Stimulated activated naive CD8-positive, alpha-beta T cell treated with anti-CD3 and anti-CD28 coated beads, Interleukin-15, Interleukin-2, amounts not matched to agents 100 ng/mL and 50 ng/mL, for 24 hours (primary cell): ENCODE data around the gene GSTO2.
A peak's percentile ranks its signal among the peaks of the same experiment; 100 is the strongest.

ENCODE experiments used
- H3K27ac Mint-ChIP-seq: one replicate; pipeline ENCODE4 v1.8.0; 2021; ENCODE audit warnings: mild to moderate bottlenecking, mixed read lengths
- H3K27me3 Mint-ChIP-seq: one replicate; pipeline ENCODE4 v1.8.0; 2021; ENCODE audit warnings: mixed read lengths
- H3K36me3 Mint-ChIP-seq: one replicate; pipeline ENCODE4 v1.8.0; 2021; ENCODE audit warnings: low read depth, mixed read lengths
- H3K4me1 Mint-ChIP-seq: one replicate; pipeline ENCODE4 v1.8.0; 2021; ENCODE audit warnings: low read depth, mixed read lengths
- H3K4me3 Mint-ChIP-seq: one replicate; pipeline ENCODE4 v1.8.0; 2021; ENCODE audit warnings: mild to moderate bottlenecking, mixed read lengths
- H3K9me3 Mint-ChIP-seq: one replicate; pipeline ENCODE4 v1.8.0; 2021; ENCODE audit warnings: mixed read lengths

GSTO2 gene

DNA sequence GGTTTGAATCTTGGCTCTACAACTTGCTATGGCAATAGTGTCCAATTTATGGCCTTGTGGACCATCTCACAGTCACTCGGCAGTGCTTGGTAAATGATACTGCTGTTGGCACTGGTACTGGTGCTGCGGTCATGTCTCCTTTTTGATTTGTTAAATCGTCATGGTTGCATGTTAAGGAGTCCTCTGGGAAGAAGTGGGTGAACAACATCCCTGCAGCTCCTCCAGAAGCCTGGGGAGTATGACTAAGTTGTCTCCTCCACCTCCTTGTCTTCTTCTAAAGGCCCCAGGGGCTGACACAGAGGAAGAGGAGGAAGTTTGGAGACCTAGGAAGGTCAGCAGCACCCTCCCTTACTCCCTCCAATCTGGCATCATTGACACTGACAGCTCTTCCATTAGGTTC lies 60.8 kb downstream of the GSTO2 start:
- no peaks in the 10 kb centered on the region for H3K9me3 Mint-ChIP-seq
- H3K36me3 Mint-ChIP-seq, result peaks cover 40% of the 10 kb centered on the region
- H3K27ac Mint-ChIP-seq, result peak overlapping the region; percentile 94
- peaks cover 99% of the 10 kb centered on the region for H3K4me1 Mint-ChIP-seq
- H3K27me3 Mint-ChIP-seq, result no peaks in the 10 kb centered on the region
- peak overlapping the region; percentile 79 for H3K4me3 Mint-ChIP-seq

DNA sequence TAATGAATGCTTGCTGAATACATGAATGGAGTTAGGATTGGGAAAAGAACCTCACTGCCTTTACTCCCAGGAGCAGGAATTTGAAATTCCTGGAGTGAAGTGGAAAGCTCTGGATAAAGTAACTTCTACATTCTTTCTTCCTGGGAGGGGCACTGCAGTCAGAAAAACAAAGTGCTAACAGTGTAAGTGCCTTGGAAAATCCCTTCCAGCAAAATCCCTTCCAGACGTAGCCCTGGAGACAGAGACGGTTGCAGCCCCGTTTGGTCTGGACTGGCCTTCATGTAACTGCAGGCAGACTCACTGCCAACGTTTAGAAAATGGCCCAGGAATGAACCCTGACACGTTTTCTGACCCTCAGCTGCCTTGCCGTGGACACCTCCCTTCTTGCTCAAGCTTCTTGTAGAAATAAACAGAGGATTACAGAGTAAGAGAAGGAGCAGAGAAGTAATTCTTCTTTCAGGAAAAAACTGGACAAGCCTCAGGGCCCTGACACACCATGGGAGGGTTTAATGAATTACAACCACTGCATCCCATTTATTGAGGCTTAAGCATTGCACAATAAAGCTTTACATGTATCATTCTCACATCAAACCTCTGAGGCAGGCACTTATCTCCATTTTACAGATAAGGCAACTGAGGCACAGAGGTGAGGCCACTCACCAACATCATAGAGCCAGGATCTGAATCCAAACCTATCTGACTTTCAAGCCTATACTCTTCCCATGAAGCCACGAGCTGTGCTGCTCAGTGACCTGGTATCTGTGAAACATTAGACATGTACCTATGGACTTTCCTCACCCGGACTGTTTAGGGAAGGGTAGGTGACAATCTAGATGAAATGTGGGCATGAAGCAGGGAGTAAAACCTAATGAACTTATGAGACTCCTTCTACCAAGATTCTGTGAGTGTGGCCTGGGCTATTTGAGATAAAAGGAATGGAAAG lies 61.5 kb downstream of the GSTO2 start:
- Mint-ChIP-seq H3K27ac (peak overlapping the region; percentile 94), H3K9me3 (no peaks in the 10 kb centered on the region), H3K27me3 (no peaks in the 10 kb centered on the region), H3K36me3 (peaks cover 41% of the 10 kb centered on the region), H3K4me3 (peak overlapping the region; percentile 79), H3K4me1 (peaks cover 99% of the 10 kb centered on the region)

DNA sequence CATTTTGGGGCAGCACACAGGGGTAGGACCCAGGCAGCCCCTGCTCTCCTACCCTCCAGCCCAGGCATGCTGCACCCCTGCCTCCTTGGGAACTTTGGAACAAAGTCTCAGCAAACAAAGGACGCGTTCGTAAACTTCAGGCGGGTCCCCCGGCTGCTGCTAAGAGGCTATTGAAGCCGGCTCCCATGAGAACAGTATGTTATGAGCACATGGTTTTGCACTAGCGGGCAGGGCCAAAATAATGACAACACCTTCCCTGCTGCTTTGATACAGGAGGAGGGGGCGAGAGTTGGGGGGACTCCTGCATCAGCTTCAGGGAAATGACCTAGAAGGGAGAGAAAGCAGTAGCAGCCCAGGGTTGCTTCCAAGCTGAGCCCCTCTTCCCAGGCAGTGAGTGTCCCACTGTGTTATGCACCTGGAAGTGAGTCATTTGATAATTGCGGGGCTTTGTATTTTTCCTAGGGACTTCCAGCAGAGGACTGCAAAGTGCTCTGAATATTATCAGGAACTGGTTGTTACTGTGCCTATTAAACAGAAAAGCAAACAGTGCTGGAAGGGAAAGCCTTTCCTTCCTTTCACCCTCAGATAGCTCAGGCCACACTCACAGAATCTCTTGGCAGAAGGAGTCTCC lies 62.3 kb downstream of the GSTO2 start:
- peak overlapping the region; percentile 1 for H3K4me3 Mint-ChIP-seq
- H3K9me3 Mint-ChIP-seq, result no peaks in the 10 kb centered on the region
- peaks cover 42% of the 10 kb centered on the region for H3K36me3 Mint-ChIP-seq
- H3K27ac Mint-ChIP-seq, result peak overlapping the region; percentile 94
- H3K4me1 Mint-ChIP-seq, result peaks cover 99% of the 10 kb centered on the region
- no peaks in the 10 kb centered on the region for H3K27me3 Mint-ChIP-seq

DNA sequence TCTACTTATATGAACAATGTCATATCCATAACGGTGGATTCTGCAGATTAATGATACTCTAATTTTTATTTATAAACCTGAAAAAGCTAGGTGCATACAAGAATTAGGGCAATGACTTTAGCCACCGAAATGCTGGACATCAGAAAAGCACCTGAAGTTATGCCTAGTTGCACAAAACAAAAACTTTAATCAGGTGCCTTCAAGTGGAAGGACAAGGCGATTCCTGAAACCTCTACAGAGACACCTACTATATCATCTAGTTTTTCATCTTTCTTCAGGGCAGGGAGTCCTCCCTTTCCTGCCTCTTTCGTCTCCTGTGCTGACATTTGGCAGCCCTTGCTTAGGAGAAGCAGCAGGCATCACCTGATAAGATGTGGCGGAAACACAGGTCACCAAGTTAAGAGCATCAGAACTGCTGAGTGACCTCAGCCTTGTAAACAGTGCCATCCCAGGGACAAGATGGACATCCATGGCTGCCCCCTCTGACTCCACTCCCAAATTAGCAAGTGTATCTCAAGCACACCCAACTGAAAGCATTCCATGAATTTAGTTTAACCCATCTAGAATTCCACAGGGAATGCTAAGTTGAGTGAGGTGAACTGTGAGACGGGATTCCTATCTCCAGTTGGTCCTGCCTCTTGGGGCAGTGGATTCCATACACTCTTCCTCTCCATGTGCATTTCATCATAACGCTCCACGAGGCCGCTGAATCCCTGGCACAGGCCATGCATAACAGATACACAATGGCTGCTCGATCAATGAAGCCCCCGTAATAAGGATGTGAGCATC lies 63.5 kb downstream of the GSTO2 start:
- H3K27ac Mint-ChIP-seq, result peak overlapping the region; percentile 77
- H3K4me3 Mint-ChIP-seq, result peak overlapping the region; percentile 38
- H3K36me3 Mint-ChIP-seq, result peaks cover 40% of the 10 kb centered on the region
- no peaks in the 10 kb centered on the region for H3K27me3 Mint-ChIP-seq
- no peaks in the 10 kb centered on the region for H3K9me3 Mint-ChIP-seq
- H3K4me1 Mint-ChIP-seq, result peaks cover 95% of the 10 kb centered on the region

DNA sequence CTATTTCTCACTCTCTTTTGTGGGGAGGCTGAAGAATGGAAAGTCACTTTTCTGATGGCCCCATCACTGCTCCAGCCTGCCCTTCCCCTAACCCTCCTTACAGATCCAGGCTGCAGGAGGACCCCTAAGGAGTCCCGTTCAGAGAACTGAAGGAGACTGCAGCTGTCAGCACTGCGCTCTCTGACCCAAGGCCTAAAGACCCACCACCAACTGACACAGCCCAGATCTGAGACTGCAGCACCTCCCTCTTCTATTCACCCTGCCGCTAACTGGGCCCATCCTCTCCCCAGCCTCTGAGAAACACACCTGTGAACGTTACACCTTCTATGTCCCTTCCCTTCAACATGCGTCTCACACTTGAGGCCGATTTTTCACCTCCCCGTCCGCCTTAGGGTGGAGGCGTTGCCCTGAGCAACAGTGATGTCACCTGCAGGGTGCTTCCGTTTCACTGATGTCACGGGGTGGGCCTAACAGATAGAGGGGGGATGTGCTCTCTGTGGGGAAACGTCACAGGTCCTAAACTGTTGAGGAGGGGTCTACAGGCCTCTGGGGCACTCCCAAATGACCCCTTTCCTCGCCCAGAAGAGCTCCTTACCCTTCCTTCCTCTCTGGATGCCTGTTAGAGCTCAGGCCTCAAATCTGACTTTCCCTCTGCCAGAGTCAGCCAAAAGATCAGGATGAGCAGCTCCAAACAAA lies 64.2 kb downstream of the GSTO2 start:
- Mint-ChIP-seq H3K27ac (peak overlapping the region; percentile 77), H3K9me3 (no peaks in the 10 kb centered on the region), H3K27me3 (no peaks in the 10 kb centered on the region), H3K4me3 (peak overlapping the region; percentile 38), H3K4me1 (peaks cover 87% of the 10 kb centered on the region), H3K36me3 (peaks cover 39% of the 10 kb centered on the region)

DNA sequence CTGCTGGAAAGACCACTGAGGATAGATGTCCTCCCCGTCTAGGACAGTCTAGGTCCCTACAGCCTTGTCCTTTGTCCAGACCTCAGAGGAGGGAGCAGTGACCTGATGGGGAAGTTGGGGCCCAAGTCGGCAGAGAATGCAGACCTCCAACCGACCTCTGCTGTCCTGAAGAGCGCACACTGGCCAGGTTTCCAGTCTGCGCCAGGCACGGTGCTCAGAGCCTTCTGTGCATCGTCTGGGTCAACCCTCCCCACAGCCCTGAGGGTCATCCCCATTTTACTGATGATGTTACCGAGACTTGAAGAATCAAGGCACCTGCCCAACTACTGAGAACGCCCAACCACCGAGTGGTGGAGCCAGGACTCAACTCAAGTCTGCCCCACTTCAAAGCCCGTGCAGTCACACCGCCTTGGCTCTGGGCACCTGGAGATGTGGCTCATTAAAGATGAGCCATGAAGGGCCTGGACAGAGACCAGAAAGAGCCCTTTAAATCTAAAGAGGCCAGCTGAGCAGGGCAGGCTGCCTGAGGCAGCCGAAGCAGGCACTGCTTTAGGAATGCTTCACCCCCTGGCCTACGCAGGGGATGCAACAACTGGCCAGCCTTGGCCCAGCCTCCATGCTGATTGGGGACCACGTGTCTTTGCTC lies 64.9 kb downstream of the GSTO2 start:
- no peaks in the 10 kb centered on the region for H3K9me3 Mint-ChIP-seq
- peaks cover 39% of the 10 kb centered on the region for H3K36me3 Mint-ChIP-seq
- H3K4me3 Mint-ChIP-seq, result peak overlapping the region; percentile 38
- no peaks in the 10 kb centered on the region for H3K27me3 Mint-ChIP-seq
- H3K27ac Mint-ChIP-seq, result peak overlapping the region; percentile 15
- peaks cover 81% of the 10 kb centered on the region for H3K4me1 Mint-ChIP-seq

DNA sequence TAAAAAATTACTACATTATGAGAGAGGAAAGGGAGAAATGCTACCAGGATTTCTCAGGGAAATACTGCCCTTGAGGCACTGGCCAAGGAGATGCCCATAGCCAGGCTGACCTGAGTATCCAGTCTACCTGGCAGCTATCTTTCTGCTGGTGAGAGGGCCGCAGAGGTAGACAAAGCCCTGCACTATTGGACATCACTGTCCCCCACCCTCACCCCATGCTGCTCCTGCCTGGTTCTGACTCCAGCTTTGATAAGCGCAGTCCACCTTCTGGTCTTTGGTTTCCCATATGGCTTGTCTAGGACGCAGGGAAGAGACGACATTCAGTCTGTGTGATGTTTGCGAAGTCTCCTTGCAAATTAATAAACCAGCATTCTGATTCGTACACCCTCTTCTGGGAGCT lies 65.6 kb downstream of the GSTO2 start:
- H3K36me3 Mint-ChIP-seq, result peaks cover 39% of the 10 kb centered on the region
- peak overlapping the region; percentile 58 for H3K27ac Mint-ChIP-seq
- H3K27me3 Mint-ChIP-seq, result no peaks in the 10 kb centered on the region
- H3K9me3 Mint-ChIP-seq, result no peaks in the 10 kb centered on the region
- no peak overlapping the region for H3K4me3 Mint-ChIP-seq
- H3K4me1 Mint-ChIP-seq, result peaks cover 80% of the 10 kb centered on the region

DNA sequence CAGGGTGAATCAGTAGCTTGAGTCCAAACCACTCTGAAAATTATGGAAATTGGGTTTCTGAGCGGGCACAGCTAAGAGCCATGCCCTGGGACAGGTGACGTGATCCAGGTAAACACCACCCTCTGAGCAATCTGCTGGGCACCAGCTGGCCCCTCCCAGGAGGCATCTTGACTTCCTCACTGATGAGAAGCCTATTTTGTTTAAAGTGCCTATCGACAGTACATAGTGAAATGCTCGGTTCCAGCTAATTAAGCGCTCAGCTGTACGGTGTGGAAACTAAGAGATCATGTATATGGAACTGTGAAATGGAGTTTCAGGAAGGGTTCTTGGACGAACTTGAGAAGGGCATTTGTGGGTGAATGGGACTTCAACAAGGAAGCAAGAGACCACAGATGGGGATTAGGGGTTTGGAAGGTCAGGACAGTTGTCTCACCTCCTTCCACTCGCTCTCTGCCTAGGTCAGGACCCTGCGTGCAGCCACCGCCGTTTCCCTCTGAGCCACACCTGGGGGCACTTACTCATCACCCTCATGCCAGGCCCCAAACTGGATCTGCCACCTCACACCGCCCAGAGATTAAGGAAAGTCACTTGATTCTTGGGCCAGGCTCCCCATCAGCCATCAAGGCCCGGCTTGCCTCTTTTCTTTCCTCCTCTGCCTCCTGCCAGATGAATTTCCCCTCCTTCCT lies 66.1 kb downstream of the GSTO2 start:
- H3K27ac Mint-ChIP-seq, result peak overlapping the region; percentile 58
- peaks cover 80% of the 10 kb centered on the region for H3K4me1 Mint-ChIP-seq
- H3K36me3 Mint-ChIP-seq, result peaks cover 39% of the 10 kb centered on the region
- peak overlapping the region; percentile 73 for H3K4me3 Mint-ChIP-seq
- no peaks in the 10 kb centered on the region for H3K9me3 Mint-ChIP-seq
- H3K27me3 Mint-ChIP-seq, result no peaks in the 10 kb centered on the region

DNA sequence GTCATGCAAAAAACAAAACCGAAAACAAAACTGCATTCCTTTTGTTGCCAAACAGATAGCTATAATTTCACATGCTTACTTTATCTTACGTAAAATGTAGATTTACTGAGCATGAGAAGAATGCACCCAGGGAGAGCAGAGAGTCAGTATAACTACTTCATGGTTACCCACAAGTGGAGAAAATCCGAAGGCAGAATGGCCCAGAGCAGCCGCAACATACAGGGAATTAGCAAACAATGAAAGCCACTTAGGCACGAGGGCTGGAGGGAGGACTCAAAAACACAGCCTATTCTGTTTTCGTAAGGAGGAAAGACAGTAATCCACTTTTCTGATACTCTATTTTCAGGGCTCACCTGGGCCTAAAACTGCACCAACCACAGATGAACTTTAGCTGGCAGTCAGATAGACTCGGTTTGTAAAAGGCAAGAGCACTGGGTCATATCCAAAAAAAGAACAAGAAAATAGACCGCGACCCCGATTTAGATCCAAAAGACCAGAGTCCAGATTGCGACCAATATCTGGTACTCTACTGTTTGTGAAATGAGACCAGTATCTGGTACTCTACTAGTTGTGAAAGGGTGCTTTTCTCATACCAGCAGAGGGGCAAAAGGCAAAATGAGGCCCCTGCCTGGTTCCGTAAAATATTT lies 68.0 kb downstream of the GSTO2 start:
- peaks cover 32% of the 10 kb centered on the region for H3K36me3 Mint-ChIP-seq
- H3K9me3 Mint-ChIP-seq, result no peaks in the 10 kb centered on the region
- H3K4me3 Mint-ChIP-seq, result peak overlapping the region; percentile 88
- peaks cover 65% of the 10 kb centered on the region for H3K4me1 Mint-ChIP-seq
- peak overlapping the region; percentile 99 for H3K27ac Mint-ChIP-seq
- H3K27me3 Mint-ChIP-seq, result peaks cover 3% of the 10 kb centered on the region

DNA sequence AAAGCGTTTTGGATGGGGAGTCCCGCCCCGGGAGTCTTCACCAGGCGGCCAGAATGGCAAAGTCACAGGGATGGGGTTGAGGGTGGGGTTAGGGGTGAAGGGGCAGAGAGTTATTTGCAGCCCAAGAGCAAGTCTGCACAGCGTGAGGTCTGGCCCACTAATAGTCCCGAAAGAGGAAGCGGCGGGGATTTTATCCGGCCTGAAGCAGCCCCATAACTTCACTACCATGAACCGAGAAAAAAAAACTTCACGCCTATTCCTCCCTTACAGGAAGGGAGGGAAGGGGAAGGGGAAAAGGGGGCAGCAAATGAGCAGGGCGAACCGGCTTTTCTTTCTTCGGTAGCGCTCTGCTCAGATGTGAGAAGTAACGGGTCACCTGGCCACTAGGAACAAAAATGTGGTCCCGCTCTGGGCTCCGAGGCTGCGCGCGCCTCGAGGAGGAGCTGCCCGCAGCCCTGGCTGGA lies 68.6 kb downstream of the GSTO2 start:
- Mint-ChIP-seq H3K9me3 (no peaks in the 10 kb centered on the region), H3K27me3 (peaks cover 3% of the 10 kb centered on the region), H3K27ac (peak overlapping the region; percentile 99), H3K4me3 (peak overlapping the region; percentile 88), H3K36me3 (peaks cover 30% of the 10 kb centered on the region), H3K4me1 (peaks cover 60% of the 10 kb centered on the region)

DNA sequence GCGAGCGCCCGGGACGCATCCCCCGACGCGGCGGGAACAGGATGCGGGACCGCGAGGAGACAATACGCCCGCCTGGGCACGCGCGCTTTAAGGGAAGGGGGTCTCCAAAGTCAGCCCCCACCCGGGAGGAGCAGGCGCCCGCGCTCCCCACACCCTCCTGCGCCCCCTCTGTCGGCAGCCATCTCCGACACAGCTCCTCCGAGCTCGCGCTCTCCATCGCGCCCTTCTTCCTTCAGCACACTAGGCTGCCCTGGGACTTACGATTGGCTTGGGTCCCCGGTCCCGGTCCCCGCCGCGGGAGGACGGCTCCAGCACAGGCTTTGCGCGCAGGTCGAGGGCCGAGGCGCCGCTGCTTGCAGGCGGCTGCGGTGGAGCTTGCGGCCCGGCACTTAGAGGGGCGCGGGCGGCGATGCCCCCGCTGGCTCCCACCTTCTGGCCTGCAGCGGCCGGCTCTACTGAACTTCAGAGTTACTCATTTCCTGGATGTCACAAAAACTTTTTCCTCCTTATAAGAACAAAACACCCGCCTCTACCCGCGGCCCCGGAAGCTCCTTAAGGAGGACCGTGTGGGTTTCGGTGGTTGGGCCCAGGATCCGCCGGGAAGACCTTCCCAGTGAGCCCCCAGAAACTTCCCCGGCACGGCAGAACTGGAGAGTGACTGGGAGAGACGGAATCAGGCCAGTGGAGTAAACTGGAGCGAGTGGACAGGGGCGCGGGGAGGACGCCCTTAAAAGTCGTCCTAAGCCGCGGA lies 69.2 kb downstream of the GSTO2 start, which contains the start of gene ITPRIP:
Gene ITPRIP (minus strand): TSS at position 481 of the 751 bp plus-strand sequence. CDS start 22,414 bp downstream, outside the sequence.
- Mint-ChIP-seq H3K4me3 (peak within 1 kb of the TSS; percentile 88), H3K27ac (peak within 1 kb of the TSS; percentile 99), H3K9me3 (no peaks in the 10 kb centered on the region), H3K27me3 (peaks cover 3% of the 10 kb centered on the region), H3K36me3 (peaks cover 24% of the 10 kb centered on the region), H3K4me1 (peaks cover 54% of the 10 kb centered on the region)

DNA sequence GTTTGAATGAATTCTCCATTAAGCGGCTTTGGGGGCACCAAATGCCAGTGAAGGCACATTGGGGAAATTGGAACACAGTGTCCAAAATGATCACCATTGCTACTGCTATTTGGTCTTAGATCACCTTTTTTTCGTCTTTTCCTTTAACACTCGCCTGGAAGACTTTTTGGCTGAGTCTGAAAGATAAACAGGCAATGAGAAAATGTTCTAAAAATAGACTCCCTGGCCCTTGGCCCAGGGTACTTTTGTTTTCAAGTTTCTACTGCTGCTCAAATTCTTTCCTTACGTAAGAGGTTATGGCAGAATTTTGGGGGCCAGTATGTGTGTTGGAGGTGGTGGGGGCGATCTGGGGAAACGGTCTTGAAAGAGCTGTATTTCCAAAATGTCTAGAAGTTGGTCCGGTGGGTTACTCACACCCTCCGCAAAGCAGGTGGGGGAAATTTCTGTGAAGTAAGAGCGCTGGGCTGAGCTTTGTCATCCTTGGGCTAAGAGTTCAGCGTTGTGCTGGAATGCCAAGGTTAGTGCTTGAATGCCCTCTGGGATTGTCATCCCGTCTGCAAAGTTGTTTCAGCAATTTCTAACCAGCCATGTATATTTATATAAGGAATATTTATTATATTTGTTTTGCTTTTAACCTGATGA lies 70.6 kb downstream of the GSTO2 start:
- Mint-ChIP-seq H3K36me3 (peaks cover 17% of the 10 kb centered on the region), H3K27me3 (peaks cover 3% of the 10 kb centered on the region), H3K4me1 (peaks cover 40% of the 10 kb centered on the region), H3K4me3 (peak overlapping the region; percentile 88), H3K9me3 (no peaks in the 10 kb centered on the region), H3K27ac (peak overlapping the region; percentile 99)
